Breast epithelium (tissue), 3 donors: ENCODE results near the gene DUSP8.

Experiments used
- POLR2A ChIP-seq: fragments of 450-650 bp; IDR thresholded peaks from one replicate; pipeline ENCODE4 v1.6.1; 2016; ENCODE audit warnings: antibody characterized with exemption, mild to moderate bottlenecking, moderate library complexity
- TF ChIP-seq, protein P1 (sequence below), 3 donors: fragments of 450-650 bp; IDR thresholded peaks; one replicate each; pipeline ENCODE4 v1.5.1; 2016 to 2017; ENCODE audit warnings: antibody characterized with exemption in 3 of 3, mild to moderate bottlenecking in 3 of 3, moderate library complexity in 3 of 3

DNA sequence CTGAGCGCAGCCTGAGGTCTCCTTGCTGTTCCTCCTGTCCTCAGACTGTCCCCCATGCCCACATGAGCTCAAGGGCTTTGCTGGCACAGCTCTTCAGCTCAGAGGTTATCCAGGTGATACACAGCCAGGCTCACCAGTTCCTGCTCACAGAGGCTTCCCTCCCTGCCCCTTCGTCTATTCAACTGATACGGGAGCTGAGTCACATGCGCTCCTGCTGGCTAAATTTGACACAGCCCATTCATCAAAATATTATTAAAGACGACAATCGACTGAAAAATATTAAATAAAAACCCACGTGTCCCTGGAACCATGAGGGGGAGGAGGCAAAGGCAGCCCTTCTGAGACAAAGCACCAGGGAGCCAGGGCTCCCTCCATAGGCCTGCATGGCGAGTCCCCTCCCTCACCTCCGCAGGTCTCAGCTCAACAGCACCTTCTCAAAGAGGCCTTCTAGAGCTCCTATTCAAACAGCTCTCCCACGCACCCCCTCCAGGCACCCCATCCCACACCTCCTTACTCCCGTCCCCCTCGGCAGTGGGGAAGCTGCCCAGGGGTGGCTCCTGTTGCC is 40.5 kb downstream of the DUSP8 start:
- TF ChIP-seq, protein P1, sequence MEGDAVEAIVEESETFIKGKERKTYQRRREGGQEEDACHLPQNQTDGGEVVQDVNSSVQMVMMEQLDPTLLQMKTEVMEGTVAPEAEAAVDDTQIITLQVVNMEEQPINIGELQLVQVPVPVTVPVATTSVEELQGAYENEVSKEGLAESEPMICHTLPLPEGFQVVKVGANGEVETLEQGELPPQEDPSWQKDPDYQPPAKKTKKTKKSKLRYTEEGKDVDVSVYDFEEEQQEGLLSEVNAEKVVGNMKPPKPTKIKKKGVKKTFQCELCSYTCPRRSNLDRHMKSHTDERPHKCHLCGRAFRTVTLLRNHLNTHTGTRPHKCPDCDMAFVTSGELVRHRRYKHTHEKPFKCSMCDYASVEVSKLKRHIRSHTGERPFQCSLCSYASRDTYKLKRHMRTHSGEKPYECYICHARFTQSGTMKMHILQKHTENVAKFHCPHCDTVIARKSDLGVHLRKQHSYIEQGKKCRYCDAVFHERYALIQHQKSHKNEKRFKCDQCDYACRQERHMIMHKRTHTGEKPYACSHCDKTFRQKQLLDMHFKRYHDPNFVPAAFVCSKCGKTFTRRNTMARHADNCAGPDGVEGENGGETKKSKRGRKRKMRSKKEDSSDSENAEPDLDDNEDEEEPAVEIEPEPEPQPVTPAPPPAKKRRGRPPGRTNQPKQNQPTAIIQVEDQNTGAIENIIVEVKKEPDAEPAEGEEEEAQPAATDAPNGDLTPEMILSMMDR (IDR thresholded peaks at IDR 0.05), result no peak
- no peak for TF ChIP-seq POLR2A
